Adrenal gland (tissue), 12 donors: ENCODE measurements around the gene CEP83. TPM values are rescaled to one million over a fixed set of nuclear protein-coding genes. Genes with fewer than 3 reads are reported as not detected.

Experiments used
- DNase-seq, 7 donors: peaks; one replicate each; pipeline ENCODE4 v3.0.0-alpha.2; 2019 to 2020
- H3K27ac ChIP-seq, 5 donors: fragments of 200-600 bp; sonication (generic) in 4 of 5; 1 replicate in 3 of 5; 2 replicates in 2 of 5; pipeline versions ENCODE4 v1.5.1 to v1.8.0; 2016 to 2020; ENCODE audit warnings: mild to moderate bottlenecking in 1 of 5
- H3K27me3 ChIP-seq: fragments of 200-600 bp; 2 replicates; pipeline ENCODE4 v1.8.0; 2021
- H3K36me3 ChIP-seq, 2 donors: fragments of 200-600 bp; replicated peaks in 1 of 2; 1 replicate in 1 of 2; 2 replicates in 1 of 2; pipeline versions ENCODE4 v1.5.1 to v1.8.0; 2018 to 2022
- H3K4me1 ChIP-seq, 2 donors: fragments of 200-600 bp; replicated peaks in 1 of 2; 1 replicate in 1 of 2; 2 replicates in 1 of 2; pipeline versions ENCODE4 v1.5.1 to v1.8.0; 2018 to 2021
- H3K4me3 ChIP-seq, 4 donors: fragments of 200-600 bp; sonication (generic) in 3 of 4; one replicate each; pipeline ENCODE4 v1.5.1; 2016 to 2018
- H3K9me3 ChIP-seq, 3 donors: fragments of 200-600 bp; sonication (generic) in 1 of 3; replicated peaks in 1 of 3; 1 replicate in 2 of 3; 2 replicates in 1 of 3; pipeline versions ENCODE4 v1.5.1 to v1.8.0; 2016 to 2021
- CTCF ChIP-seq, 6 experiments: fragments of 450-650 bp in 4 of 6; fragments of 200-600 bp in 2 of 6; sonication (generic) in 1 of 6; IDR thresholded peaks; 1 replicate in 5 of 6; 2 replicates in 1 of 6; pipeline versions ENCODE4 v1.5.1 to v1.8.0; 2016 to 2021; ENCODE audit warnings: antibody characterized with exemption in 6 of 6, mild to moderate bottlenecking in 2 of 6, moderate library complexity in 1 of 6
- POLR2A ChIP-seq, 2 donors: fragments of 450-650 bp; IDR thresholded peaks; one replicate each; pipeline ENCODE4 v1.6.1; 2017; ENCODE audit warnings: antibody characterized with exemption in 2 of 2, mild to moderate bottlenecking in 2 of 2, moderate library complexity in 1 of 2
- WGBS, 4 donors: extraction: QIAGEN DNeasy Blood & Tissue Kit in 2 of 4; methylation state at CpG; one replicate each; pipeline versions ENCODE4 v1.1.5 to v1.1.7; 2013 to 2017; 5-methylcytosine and 5-hydroxymethylcytosine counted together
- intact Hi-C, 2 donors: fragments of 100-400 bp; cut with DNase I; formaldehyde crosslinking; loops; one replicate each; pipeline versions ENCODE4 v1.14.1 to v1.15.0; 2022 to 2023
- polyA plus RNA-seq, 3 donors: library from polyadenylated mRNA; stranded (reverse); fragments of 200-250 nt in 2 of 3; fragments of 350-450 nt in 1 of 3; fragmentation: Illumina TruSeq in 1 of 3; extraction: RNeasy Lipid Tissue Mini Kit (QIAGEN cat#74804) in 1 of 3; gene quantifications; one replicate each; pipeline ENCODE4 v1.2.3, GENCODE V29; 2013 to 2014
- total RNA-seq, 9 donors: library from RNA; depleted of rRNA in 4 of 9; stranded (reverse); fragments of >200 nt in 4 of 9; fragments of 120-200 nt in 1 of 9; fragmentation: NEBNext Ultra II Directional in 1 of 9; extraction: Animal tissue kit (Norgen Biotek cat#: 25700) in 1 of 9; gene quantifications; one replicate each; pipeline versions ENCODE4 v1.1.0 to v1.2.4, GENCODE V29; 2013 to 2023
- donor health status: healthy with polysubstance abuse.
- donor health status: Bipolar disorder and iron deficiency.
- donor health status: DM: yes; HTN: yes; CAD: no.
- donor health status: DM: no; HTN: no; CAD: no.
- donor health status: DM: no; HTN: no; CAD: no.
- donor health status: DM: yes; HTN: yes; CAD: no.

The CEP83 gene
- total and polyA plus RNA-seq, 12 donors: 7.8 to 30.4 (median 18.4) TPM

- no peak for DNase-seq
- no peaks in the 10 kb centered on the region for H3K9me3 ChIP-seq
- no peak overlapping the region for H3K4me3 ChIP-seq
- no peaks in the 10 kb centered on the region for H3K4me1 ChIP-seq
- H3K27me3 ChIP-seq: no peaks in the 10 kb centered on the region
- intact Hi-C loops: no loop called here
- TF ChIP-seq CTCF (IDR thresholded peaks at IDR 0.05) (no peak), POLR2A (IDR thresholded peaks at IDR 0.05) (no peak)
- no peak overlapping the region for H3K27ac ChIP-seq
- H3K36me3 ChIP-seq: peaks cover 0 to 3% of the 10 kb centered on the region in 2 donors
Measured at GRCh38 chr12:94326727-94327126, 132.9 kb downstream of the CEP83 start.

- 86 to 100% (median 92%) methylated on average over 1 of the region's 1 CpG for WGBS, 4 donors
- Histone ChIP-seq H3K4me1 (no peaks in the 10 kb centered on the region), H3K9me3 (no peaks in the 10 kb centered on the region), H3K27me3 (no peaks in the 10 kb centered on the region), H3K27ac (no peak overlapping the region), H3K4me3 (no peak overlapping the region), H3K36me3 (peaks cover 0 to 3% of the 10 kb centered on the region in 2 donors)
- TF ChIP-seq CTCF (IDR thresholded peaks at IDR 0.05): no peak
- TF ChIP-seq POLR2A (IDR thresholded peaks at IDR 0.05): no peak
- intact Hi-C loops: no loop called here
- no peak for DNase-seq
Measured at GRCh38 chr12:94326234-94326633, 133.4 kb downstream of the CEP83 start.

GRCh38 chr12:94322346-94322745 lies 137.3 kb downstream of the CEP83 start:
- no peak overlapping the region for H3K27ac ChIP-seq
- H3K9me3 ChIP-seq: no peaks in the 10 kb centered on the region
- TF ChIP-seq CTCF (IDR thresholded peaks at IDR 0.05) (no peak), POLR2A (IDR thresholded peaks at IDR 0.05) (no peak)
- intact Hi-C loops: no loop called here
- WGBS, 4 donors: 91 to 97% (median 94%) methylated on average over 2 of the region's 2 CpGs
- H3K27me3 ChIP-seq: no peaks in the 10 kb centered on the region
- no peaks in the 10 kb centered on the region for H3K36me3 ChIP-seq
- H3K4me3 ChIP-seq: no peak overlapping the region
- DNase-seq: no peak
- H3K4me1 ChIP-seq: no peaks in the 10 kb centered on the region

- DNase-seq: no peak
- no peaks in the 10 kb centered on the region for H3K9me3 ChIP-seq
- no peak overlapping the region for H3K4me3 ChIP-seq
- intact Hi-C loops: no loop called here
- H3K27ac ChIP-seq: no peak overlapping the region
- H3K4me1 ChIP-seq: no peaks in the 10 kb centered on the region
- H3K36me3 ChIP-seq: no peaks in the 10 kb centered on the region
- no peaks in the 10 kb centered on the region for H3K27me3 ChIP-seq
- TF ChIP-seq POLR2A (IDR thresholded peaks at IDR 0.05) (no peak), CTCF (IDR thresholded peaks at IDR 0.05) (no peak)
Measured at GRCh38 chr12:94320109-94320508, 139.6 kb downstream of the CEP83 start.
